Endothelial cell of umbilical vein (primary cell): Measurements from ENCODE around the gene ZBP1. TPM values are rescaled to one million over a fixed set of nuclear protein-coding genes. Genes with fewer than 3 reads are reported as not detected.

Source experiments
- BruUV-seq: library from RNA; stranded (reverse); fragments of 400-500 nt; replicated peaks from 2 replicates; lab custom pipeline; 2021; lab: Mats Ljungman, UMichigan
- CTCF ChIA-PET: fragments of 300-600, 350-600 bp; sonication (Branson Sonifier 250); formaldehyde crosslinking; loops from one replicate; lab custom pipeline; 2021; ENCODE audit warnings: antibody characterized with exemption, inconsistent platforms; lab: Charles Lee
- POLR2A ChIA-PET: fragments of 300-600, 350-600 bp; sonication (Branson Sonifier 250); formaldehyde crosslinking; loops from one replicate; lab custom pipeline; 2021; ENCODE audit warnings: antibody characterized with exemption, inconsistent platforms; lab: Charles Lee
- DNase-seq: peaks from one replicate; pipeline ENCODE4 v3.0.0-alpha.2; 2011; ENCODE audit warnings: low read depth, low spot score
- FAIRE-seq: peaks from 2 replicates; lab custom pipeline; 2011; peaks lifted over from hg19 to GRCh38; lab: Jason Lieb, UNC
- H2AFZ ChIP-seq: 2 replicates; pipeline ENCODE4 v1.6.0; 2012; ENCODE audit warnings: low read depth, low read length, control low read depth, inconsistent platforms
- H3K27ac ChIP-seq: 2 replicates; pipeline ENCODE4 v1.5.1; 2011; ENCODE audit warnings: low read depth, mild to moderate bottlenecking, control low read depth, low read length, moderate library complexity; ENCODE audit not compliant: insufficient read depth
- H3K27me3 ChIP-seq, 2 experiments: 2 replicates each; pipeline versions ENCODE4 v1.6.0 to v1.6.1; 2011; ENCODE audit warnings: low read length in 2 of 2, mixed read lengths in 1 of 2; ENCODE audit not compliant: control insufficient read depth in 2 of 2, insufficient read depth in 2 of 2
- H3K36me3 ChIP-seq, 2 experiments: 2 replicates in 1 of 2; 3 replicates in 1 of 2; pipeline ENCODE4 v1.5.1; 2011; ENCODE audit warnings: low read length in 2 of 2, mild to moderate bottlenecking in 1 of 2, moderate library complexity in 1 of 2; ENCODE audit not compliant: control insufficient read depth in 2 of 2, insufficient read depth in 2 of 2; ENCODE audit errors: extremely low read depth in 1 of 2
- H3K4me1 ChIP-seq: 3 replicates; pipeline ENCODE4 v1.5.1; 2011; ENCODE audit warnings: mild to moderate bottlenecking, low read length; ENCODE audit not compliant: control insufficient read depth, insufficient read depth; ENCODE audit errors: extremely low read depth
- H3K4me2 ChIP-seq: 2 replicates; pipeline ENCODE4 v1.6.1; 2011; ENCODE audit warnings: low read length, control low read depth, mixed read lengths; ENCODE audit not compliant: insufficient read depth
- H3K4me3 ChIP-seq, 3 experiments: fragments of 200-600 bp in 1 of 3; sonication (generic), shearing (Covaris generic) in 1 of 3; replicated peaks in 1 of 3; 2 replicates each; pipeline ENCODE4 v1.5.1; 2011 to 2016; ENCODE audit warnings: control low read depth in 3 of 3, low read length in 3 of 3, mild to moderate bottlenecking in 2 of 3, inconsistent platforms in 1 of 3, low read depth in 1 of 3, moderate library complexity in 1 of 3; ENCODE audit not compliant: insufficient read depth in 1 of 3
- H3K79me2 ChIP-seq: 2 replicates; pipeline ENCODE4 v1.6.0; 2012; ENCODE audit warnings: low read length, inconsistent platforms; ENCODE audit not compliant: control insufficient read depth, insufficient read depth
- H3K9ac ChIP-seq: replicated peaks from 2 replicates; pipeline ENCODE3; 2011; ENCODE audit warnings: low read length, control low read depth; ENCODE audit not compliant: insufficient read depth; ENCODE audit errors: extremely low read depth
- H3K9me1 ChIP-seq: replicated peaks from 3 replicates; pipeline ENCODE4 v1.6.0; 2011; ENCODE audit warnings: mild to moderate bottlenecking, low read length; ENCODE audit not compliant: control insufficient read depth, insufficient read depth; ENCODE audit errors: extremely low read depth
- H3K9me3 ChIP-seq: replicated peaks from 2 replicates; pipeline ENCODE4 v1.5.1; 2012; ENCODE audit warnings: low read length, inconsistent platforms; ENCODE audit not compliant: control insufficient read depth, insufficient read depth
- H4K20me1 ChIP-seq: replicated peaks from 2 replicates; pipeline ENCODE3; 2011; ENCODE audit warnings: mild to moderate bottlenecking, low read length; ENCODE audit not compliant: control insufficient read depth, insufficient read depth; ENCODE audit errors: extremely low read depth
- CTCF ChIP-seq, 2 donors: IDR thresholded peaks; 1 replicate in 1 of 2; 2 replicates in 1 of 2; pipeline ENCODE4 v1.5.1; 2011; ENCODE audit warnings: low read length in 2 of 2, mild to moderate bottlenecking in 2 of 2, moderate library complexity in 2 of 2, control low read depth in 1 of 2, inconsistent platforms in 1 of 2, low read depth in 1 of 2; ENCODE audit not compliant: insufficient read depth in 1 of 2; ENCODE audit errors: extremely low read depth in 1 of 2
- EZH2 ChIP-seq: IDR thresholded peaks from 2 replicates; pipeline ENCODE4 v1.6.1; 2012; ENCODE audit warnings: borderline replicate concordance, low read depth, mild to moderate bottlenecking, moderate library complexity, low read length, inconsistent platforms; ENCODE audit not compliant: severe bottlenecking
- FOS ChIP-seq: IDR thresholded peaks from 2 replicates; pipeline ENCODE4 v1.6.1; 2011; ENCODE audit warnings: mild to moderate bottlenecking, low read length, moderate library complexity, borderline replicate concordance; ENCODE audit not compliant: insufficient read depth
- GATA2 ChIP-seq: IDR thresholded peaks from 2 replicates; pipeline ENCODE4 v1.7.0; 2011; ENCODE audit warnings: low read depth, mild to moderate bottlenecking, moderate library complexity, mixed read lengths, low read length; ENCODE audit not compliant: insufficient read length, insufficient read depth
- JUN ChIP-seq: IDR thresholded peaks from 2 replicates; pipeline ENCODE4 v1.6.1; 2011; ENCODE audit warnings: borderline replicate concordance, low read depth; ENCODE audit not compliant: insufficient read length, insufficient read depth
- MAX ChIP-seq: IDR thresholded peaks from 2 replicates; pipeline ENCODE4 v1.6.1; 2011; ENCODE audit not compliant: insufficient read depth, insufficient read length
- MYC ChIP-seq: IDR thresholded peaks from one replicate; pipeline ENCODE4 v1.6.1; 2011; ENCODE audit warnings: mild to moderate bottlenecking, low read depth, low read length
- POLR2A ChIP-seq: IDR thresholded peaks from 2 replicates; pipeline ENCODE4 v1.6.1; 2012; ENCODE audit warnings: low read depth, mild to moderate bottlenecking, control low read depth, low read length
- POLR2AphosphoS5 ChIP-seq: IDR thresholded peaks from 2 replicates; pipeline ENCODE4 v1.6.1; 2012; ENCODE audit warnings: low read depth, mild to moderate bottlenecking, control low read depth, low read length, moderate library complexity; ENCODE audit not compliant: insufficient read depth
- dilution Hi-C: fragments of 300-500 bp; cut with MboI; formaldehyde crosslinking; loops from one replicate; pipeline ENCODE4 v1.15.0; 2019; ENCODE audit warnings: low sequenced_read_pairs; ENCODE audit not compliant: extremely low pct_ligation_motif_present
- intact Hi-C: fragments of 100-400 bp; cut with micrococcal nuclease; formaldehyde crosslinking; loops from one replicate; pipeline ENCODE4 v1.10.0; 2022
- polyA plus RNA-seq, 4 experiments: library from polyadenylated mRNA; depleted of rRNA in 3 of 4; stranded (reverse) in 3 of 4; unstranded in 1 of 4; fragments of >200 nt; gene quantifications; 2 replicates each; pipeline versions ENCODE4 v1.2.1 to v1.2.3, GENCODE V29; 2011 to 2012; ENCODE audit warnings: missing spikeins in 1 of 4
- total RNA-seq: library from RNA; stranded (reverse); gene quantifications from 2 replicates; pipeline ENCODE4 v1.2.3, GENCODE V29; 2021

Gene ZBP1
- total and polyA plus RNA-seq, 2 donors (not counting 3 experiments of a cell fraction or from before 2014, with no cell fraction given), result not detected

GRCh38 chr20:57616143-57616951 is 3.9 kb downstream of the ZBP1 start:
- H3K4me1 ChIP-seq, result no peaks in the 10 kb centered on the region
- H2AFZ ChIP-seq, result no peak overlapping the region
- H4K20me1 ChIP-seq, result no peaks in the 10 kb centered on the region
- ChIA-PET CTCF (interaction anchor here (0.7 to 2.0 kb wide), 2 partner anchors 12 to 74 kb away, joined by 3 to 4 read pairs; no protein-coding TSS in a partner anchor), POLR2A (no interaction called here)
- H3K9ac ChIP-seq, result no peak overlapping the region
- no peak for TF ChIP-seq MAX
- no peak for TF ChIP-seq POLR2AphosphoS5
- TF ChIP-seq POLR2A, result no peak
- TF ChIP-seq CTCF (IDR thresholded peaks at IDR 0.05; ENCODE audit: extremely low read depth in 1 of 2, insufficient read depth in 1 of 2, low read depth in 1 of 2, low read length in 2 of 2), result no peak
- no peak for TF ChIP-seq EZH2
- TF ChIP-seq FOS, result no peak
- TF ChIP-seq JUN, result no peak
- TF ChIP-seq MYC, result no peak
- TF ChIP-seq GATA2, result no peak
- dilution Hi-C loops, result no loop called here
- no peak for DNase-seq
- intact Hi-C loops, result no loop called here
- FAIRE-seq, result no peak
- H3K4me3 ChIP-seq, result no peak overlapping the region
- no peaks in the 10 kb centered on the region for H3K9me1 ChIP-seq
- no peak overlapping the region for H3K4me2 ChIP-seq
- no peak overlapping the region for H3K27ac ChIP-seq
- H3K9me3 ChIP-seq, result no peaks in the 10 kb centered on the region
- H3K27me3 ChIP-seq, result no peaks in the 10 kb centered on the region
- no TSS peak for BruUV-seq
- no peaks in the 10 kb centered on the region for H3K79me2 ChIP-seq
- H3K36me3 ChIP-seq, result no peaks in the 10 kb centered on the region
